WTC11 (cell line): ENCODE measurements around the gene PLEKHG5. TPM values are rescaled to one million over a fixed set of nuclear protein-coding genes. Genes with fewer than 3 reads are reported as not detected.

Experiments
- AFF4 ChIP-seq: sonication (generic); formaldehyde crosslinking; IDR thresholded peaks from 2 replicates; pipeline ENCODE4 v1.8.1; 2023; ENCODE audit warnings: mild to moderate bottlenecking, missing genetic modification reagents, borderline replicate concordance
- ATF3 ChIP-seq: sonication (generic); formaldehyde crosslinking; conservative IDR thresholded peaks from 2 replicates; pipeline ENCODE4 v1.8.1; 2022; ENCODE audit warnings: mild to moderate bottlenecking, missing genetic modification reagents
- CBFB ChIP-seq: sonication (generic); formaldehyde crosslinking; IDR thresholded peaks from 2 replicates; pipeline ENCODE4 v1.8.1; 2022; ENCODE audit warnings: mild to moderate bottlenecking, low read depth, missing genetic modification reagents
- ETV6 ChIP-seq: sonication (generic); formaldehyde crosslinking; IDR thresholded peaks from 2 replicates; pipeline ENCODE4 v1.8.1; 2022; ENCODE audit warnings: mild to moderate bottlenecking, missing genetic modification reagents
- FOXK1 ChIP-seq: sonication (generic); formaldehyde crosslinking; IDR thresholded peaks from 2 replicates; pipeline ENCODE4 v1.8.0; 2022; ENCODE audit warnings: mild to moderate bottlenecking, moderate library complexity, missing genetic modification reagents
- MLX ChIP-seq: sonication (generic); formaldehyde crosslinking; IDR thresholded peaks from 2 replicates; pipeline ENCODE4 v1.8.1; 2023; ENCODE audit warnings: mild to moderate bottlenecking, missing genetic modification reagents, moderate library complexity
- NFE2L1 ChIP-seq: sonication (generic); formaldehyde crosslinking; IDR thresholded peaks from 2 replicates; pipeline ENCODE4 v1.8.1; 2023; ENCODE audit warnings: missing genetic modification reagents
- NR3C1 ChIP-seq: sonication (generic); formaldehyde crosslinking; conservative IDR thresholded peaks from 2 replicates; pipeline ENCODE4 v1.8.1; 2023; ENCODE audit warnings: low read depth, mild to moderate bottlenecking, missing genetic modification reagents
- RORB ChIP-seq: fragments of 250-450 bp; sonication (Bioruptor Pico); IDR thresholded peaks from 2 replicates; pipeline ENCODE4 v1.9.0; 2021; ENCODE audit warnings: mild to moderate bottlenecking
- SMAD3 ChIP-seq: sonication (generic); formaldehyde crosslinking; IDR thresholded peaks from 2 replicates; pipeline ENCODE4 v1.8.0; 2022; ENCODE audit warnings: missing genetic modification reagents, mild to moderate bottlenecking, borderline replicate concordance
- SOX15 ChIP-seq: fragments of 250-450 bp; sonication (Bioruptor Pico); IDR thresholded peaks from 2 replicates; pipeline ENCODE4 v1.9.0; 2021; ENCODE audit warnings: mild to moderate bottlenecking
- SP1 ChIP-seq: sonication (generic); formaldehyde crosslinking; conservative IDR thresholded peaks from 2 replicates; pipeline ENCODE4 v1.8.1; 2022; ENCODE audit warnings: missing genetic modification reagents
- TCF7 ChIP-seq: sonication (generic); formaldehyde crosslinking; IDR thresholded peaks from 2 replicates; pipeline ENCODE4 v1.8.0; 2022; ENCODE audit warnings: mild to moderate bottlenecking, low read depth, missing genetic modification reagents, moderate library complexity
- ZBTB21 ChIP-seq: sonication (generic); formaldehyde crosslinking; IDR thresholded peaks from 2 replicates; pipeline ENCODE4 v1.8.1; 2023; ENCODE audit warnings: mild to moderate bottlenecking, missing genetic modification reagents, borderline replicate concordance
- ZNF396 ChIP-seq: fragments of 250-450 bp; sonication (Bioruptor Pico); IDR thresholded peaks from 2 replicates; pipeline ENCODE4 v1.8.0; 2021; ENCODE audit warnings: mild to moderate bottlenecking, moderate library complexity, borderline replicate concordance
- ZNF416 ChIP-seq: fragments of 250-450 bp; sonication (Bioruptor Pico); IDR thresholded peaks from 2 replicates; pipeline ENCODE4 v1.9.0; 2021; ENCODE audit warnings: mild to moderate bottlenecking, inconsistent platforms
- total RNA-seq: library from RNA; stranded (reverse); gene quantifications from 3 replicates; pipeline ENCODE4 v1.2.3, GENCODE V29; 2021
- TF ChIP-seq, protein P1 (sequence below): sonication (generic); formaldehyde crosslinking; IDR thresholded peaks from 2 replicates; pipeline ENCODE4 v1.8.0; 2022; ENCODE audit warnings: mild to moderate bottlenecking, missing genetic modification reagents
- TF ChIP-seq, protein P2 (sequence below): fragments of 250-450 bp; sonication (Bioruptor Pico); IDR thresholded peaks from 2 replicates; pipeline ENCODE4 v2.1.2; 2022; ENCODE audit warnings: mild to moderate bottlenecking, moderate library complexity
- TF ChIP-seq, protein P3 (sequence below): sonication (generic); formaldehyde crosslinking; IDR thresholded peaks from 2 replicates; pipeline ENCODE4 v1.8.1; 2023; ENCODE audit warnings: mild to moderate bottlenecking, missing genetic modification reagents
- TF ChIP-seq, protein P4 (sequence below): sonication (generic); formaldehyde crosslinking; conservative IDR thresholded peaks from 2 replicates; pipeline ENCODE4 v1.8.1; 2023; ENCODE audit warnings: mild to moderate bottlenecking, low read depth, missing genetic modification reagents, moderate library complexity
- TF ChIP-seq, protein P5 (sequence below): fragments of 250-450 bp; sonication (Bioruptor Pico); IDR thresholded peaks from 2 replicates; pipeline ENCODE4 v1.9.0; 2021; ENCODE audit warnings: mild to moderate bottlenecking
- TF ChIP-seq, protein P6 (sequence below): fragments of 250-450 bp; sonication (Bioruptor Pico); IDR thresholded peaks from 2 replicates; pipeline ENCODE4 v1.8.0; 2021; ENCODE audit warnings: mild to moderate bottlenecking

The PLEKHG5 gene
- total RNA-seq, 1 experiment from 2014 or later: 27.5 TPM

DNA sequence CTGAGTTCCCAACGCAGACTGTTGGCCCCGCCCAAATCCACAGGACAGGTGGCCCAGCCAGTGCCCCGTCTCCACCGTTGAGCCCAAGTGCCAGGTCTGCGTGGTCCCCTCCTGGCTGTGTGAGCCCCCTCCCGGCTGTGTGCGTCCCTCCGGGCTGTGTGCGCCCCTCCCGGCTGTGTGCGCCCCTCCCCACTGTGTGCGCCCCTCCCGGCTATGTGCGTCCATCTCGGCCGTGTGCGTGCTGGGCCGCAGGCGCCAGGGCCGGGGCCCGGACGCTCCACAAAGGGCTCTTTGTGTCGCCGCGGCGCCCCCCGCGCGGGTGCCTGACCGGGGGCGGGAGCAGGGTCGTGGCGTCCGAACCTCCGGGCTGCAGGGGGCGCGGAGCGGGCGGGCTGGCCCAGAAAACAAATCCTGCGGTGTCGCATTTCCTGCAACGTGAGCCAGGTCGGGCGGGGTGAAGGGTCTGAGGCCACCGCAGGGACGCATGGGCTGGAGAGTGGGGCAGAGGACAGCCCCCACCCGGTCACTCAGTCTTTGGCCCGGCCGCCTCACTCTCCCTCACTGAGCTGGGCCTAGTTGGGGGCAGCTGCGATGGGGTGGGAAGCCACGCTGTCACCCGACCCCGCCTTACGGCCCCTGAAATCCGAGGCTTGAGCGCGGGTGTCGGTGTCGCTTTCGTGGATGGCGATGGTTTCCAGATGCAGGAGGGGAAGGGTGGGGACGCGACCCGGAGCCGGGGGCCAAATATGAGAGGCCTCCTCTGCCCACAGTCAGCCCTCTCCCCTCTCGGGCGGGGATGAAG lies 44.2 kb downstream of the PLEKHG5 start (continued):
- TF ChIP-seq, protein P1, sequence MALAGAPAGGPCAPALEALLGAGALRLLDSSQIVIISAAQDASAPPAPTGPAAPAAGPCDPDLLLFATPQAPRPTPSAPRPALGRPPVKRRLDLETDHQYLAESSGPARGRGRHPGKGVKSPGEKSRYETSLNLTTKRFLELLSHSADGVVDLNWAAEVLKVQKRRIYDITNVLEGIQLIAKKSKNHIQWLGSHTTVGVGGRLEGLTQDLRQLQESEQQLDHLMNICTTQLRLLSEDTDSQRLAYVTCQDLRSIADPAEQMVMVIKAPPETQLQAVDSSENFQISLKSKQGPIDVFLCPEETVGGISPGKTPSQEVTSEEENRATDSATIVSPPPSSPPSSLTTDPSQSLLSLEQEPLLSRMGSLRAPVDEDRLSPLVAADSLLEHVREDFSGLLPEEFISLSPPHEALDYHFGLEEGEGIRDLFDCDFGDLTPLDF (CRISPR knock-in tag): no peak
- TF ChIP-seq SP1 (CRISPR knock-in tag) (peak; percentile 39; the same call in 1 of the 2 replicates), ZBTB21 (CRISPR knock-in tag) (no peak), ETV6 (no peak), SOX15 (CRISPR knock-in tag) (no peak), TCF7 (CRISPR knock-in tag) (no peak), ZNF416 (CRISPR knock-in tag) (no peak), RORB (no peak), MLX (CRISPR knock-in tag) (peak; percentile 81; the same call in 1 of the 2 replicates), AFF4 (no peak), FOXK1 (CRISPR knock-in tag) (0 out of 2 replicates have a peak, but pooled peaks have one; percentile 23), NFE2L1 (CRISPR knock-in tag) (no peak), NR3C1 (0 out of 2 replicates have a peak, but pooled peaks have one; percentile 89), ATF3 (no peak), CBFB (CRISPR knock-in tag) (0 out of 2 replicates have a peak, but pooled peaks have one; percentile 66), SMAD3 (no peak), ZNF396 (CRISPR knock-in tag) (no peak)
- TF ChIP-seq, protein P2, sequence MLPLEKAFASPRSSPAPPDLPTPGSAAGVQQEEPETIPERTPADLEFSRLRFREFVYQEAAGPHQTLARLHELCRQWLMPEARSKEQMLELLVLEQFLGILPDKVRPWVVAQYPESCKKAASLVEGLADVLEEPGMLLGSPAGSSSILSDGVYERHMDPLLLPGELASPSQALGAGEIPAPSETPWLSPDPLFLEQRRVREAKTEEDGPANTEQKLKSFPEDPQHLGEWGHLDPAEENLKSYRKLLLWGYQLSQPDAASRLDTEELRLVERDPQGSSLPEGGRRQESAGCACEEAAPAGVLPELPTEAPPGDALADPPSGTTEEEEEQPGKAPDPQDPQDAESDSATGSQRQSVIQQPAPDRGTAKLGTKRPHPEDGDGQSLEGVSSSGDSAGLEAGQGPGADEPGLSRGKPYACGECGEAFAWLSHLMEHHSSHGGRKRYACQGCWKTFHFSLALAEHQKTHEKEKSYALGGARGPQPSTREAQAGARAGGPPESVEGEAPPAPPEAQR (CRISPR knock-in tag): no peak
- TF ChIP-seq, protein P3, sequence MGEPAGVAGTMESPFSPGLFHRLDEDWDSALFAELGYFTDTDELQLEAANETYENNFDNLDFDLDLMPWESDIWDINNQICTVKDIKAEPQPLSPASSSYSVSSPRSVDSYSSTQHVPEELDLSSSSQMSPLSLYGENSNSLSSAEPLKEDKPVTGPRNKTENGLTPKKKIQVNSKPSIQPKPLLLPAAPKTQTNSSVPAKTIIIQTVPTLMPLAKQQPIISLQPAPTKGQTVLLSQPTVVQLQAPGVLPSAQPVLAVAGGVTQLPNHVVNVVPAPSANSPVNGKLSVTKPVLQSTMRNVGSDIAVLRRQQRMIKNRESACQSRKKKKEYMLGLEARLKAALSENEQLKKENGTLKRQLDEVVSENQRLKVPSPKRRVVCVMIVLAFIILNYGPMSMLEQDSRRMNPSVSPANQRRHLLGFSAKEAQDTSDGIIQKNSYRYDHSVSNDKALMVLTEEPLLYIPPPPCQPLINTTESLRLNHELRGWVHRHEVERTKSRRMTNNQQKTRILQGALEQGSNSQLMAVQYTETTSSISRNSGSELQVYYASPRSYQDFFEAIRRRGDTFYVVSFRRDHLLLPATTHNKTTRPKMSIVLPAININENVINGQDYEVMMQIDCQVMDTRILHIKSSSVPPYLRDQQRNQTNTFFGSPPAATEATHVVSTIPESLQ (CRISPR knock-in tag): no peak
- TF ChIP-seq, protein P4, sequence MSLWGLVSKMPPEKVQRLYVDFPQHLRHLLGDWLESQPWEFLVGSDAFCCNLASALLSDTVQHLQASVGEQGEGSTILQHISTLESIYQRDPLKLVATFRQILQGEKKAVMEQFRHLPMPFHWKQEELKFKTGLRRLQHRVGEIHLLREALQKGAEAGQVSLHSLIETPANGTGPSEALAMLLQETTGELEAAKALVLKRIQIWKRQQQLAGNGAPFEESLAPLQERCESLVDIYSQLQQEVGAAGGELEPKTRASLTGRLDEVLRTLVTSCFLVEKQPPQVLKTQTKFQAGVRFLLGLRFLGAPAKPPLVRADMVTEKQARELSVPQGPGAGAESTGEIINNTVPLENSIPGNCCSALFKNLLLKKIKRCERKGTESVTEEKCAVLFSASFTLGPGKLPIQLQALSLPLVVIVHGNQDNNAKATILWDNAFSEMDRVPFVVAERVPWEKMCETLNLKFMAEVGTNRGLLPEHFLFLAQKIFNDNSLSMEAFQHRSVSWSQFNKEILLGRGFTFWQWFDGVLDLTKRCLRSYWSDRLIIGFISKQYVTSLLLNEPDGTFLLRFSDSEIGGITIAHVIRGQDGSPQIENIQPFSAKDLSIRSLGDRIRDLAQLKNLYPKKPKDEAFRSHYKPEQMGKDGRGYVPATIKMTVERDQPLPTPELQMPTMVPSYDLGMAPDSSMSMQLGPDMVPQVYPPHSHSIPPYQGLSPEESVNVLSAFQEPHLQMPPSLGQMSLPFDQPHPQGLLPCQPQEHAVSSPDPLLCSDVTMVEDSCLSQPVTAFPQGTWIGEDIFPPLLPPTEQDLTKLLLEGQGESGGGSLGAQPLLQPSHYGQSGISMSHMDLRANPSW (CRISPR knock-in tag): no peak
- TF ChIP-seq, protein P5, sequence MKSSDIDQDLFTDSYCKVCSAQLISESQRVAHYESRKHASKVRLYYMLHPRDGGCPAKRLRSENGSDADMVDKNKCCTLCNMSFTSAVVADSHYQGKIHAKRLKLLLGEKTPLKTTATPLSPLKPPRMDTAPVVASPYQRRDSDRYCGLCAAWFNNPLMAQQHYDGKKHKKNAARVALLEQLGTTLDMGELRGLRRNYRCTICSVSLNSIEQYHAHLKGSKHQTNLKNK (CRISPR knock-in tag): no peak
- TF ChIP-seq, protein P6, sequence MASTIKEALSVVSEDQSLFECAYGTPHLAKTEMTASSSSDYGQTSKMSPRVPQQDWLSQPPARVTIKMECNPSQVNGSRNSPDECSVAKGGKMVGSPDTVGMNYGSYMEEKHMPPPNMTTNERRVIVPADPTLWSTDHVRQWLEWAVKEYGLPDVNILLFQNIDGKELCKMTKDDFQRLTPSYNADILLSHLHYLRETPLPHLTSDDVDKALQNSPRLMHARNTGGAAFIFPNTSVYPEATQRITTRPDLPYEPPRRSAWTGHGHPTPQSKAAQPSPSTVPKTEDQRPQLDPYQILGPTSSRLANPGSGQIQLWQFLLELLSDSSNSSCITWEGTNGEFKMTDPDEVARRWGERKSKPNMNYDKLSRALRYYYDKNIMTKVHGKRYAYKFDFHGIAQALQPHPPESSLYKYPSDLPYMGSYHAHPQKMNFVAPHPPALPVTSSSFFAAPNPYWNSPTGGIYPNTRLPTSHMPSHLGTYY: no peak
